Measurements from ENCODE around the gene ITGAV. TPM values are rescaled to one million over a fixed set of nuclear protein-coding genes. Genes with fewer than 3 reads are reported as not detected.
"Not testable (repeated sequence)": the region's sequence is repeated elsewhere in the genome, so short reads cannot be mapped to it uniquely, and the experiment has no call there.

ITGAV gene
- polyA plus RNA-seq (2013, experiment 1 of 2; ENCODE audit: insufficient read length) = 188 TPM
- 211 TPM for polyA plus RNA-seq (2013, experiment 2 of 2; ENCODE audit: insufficient read length)

DNA sequence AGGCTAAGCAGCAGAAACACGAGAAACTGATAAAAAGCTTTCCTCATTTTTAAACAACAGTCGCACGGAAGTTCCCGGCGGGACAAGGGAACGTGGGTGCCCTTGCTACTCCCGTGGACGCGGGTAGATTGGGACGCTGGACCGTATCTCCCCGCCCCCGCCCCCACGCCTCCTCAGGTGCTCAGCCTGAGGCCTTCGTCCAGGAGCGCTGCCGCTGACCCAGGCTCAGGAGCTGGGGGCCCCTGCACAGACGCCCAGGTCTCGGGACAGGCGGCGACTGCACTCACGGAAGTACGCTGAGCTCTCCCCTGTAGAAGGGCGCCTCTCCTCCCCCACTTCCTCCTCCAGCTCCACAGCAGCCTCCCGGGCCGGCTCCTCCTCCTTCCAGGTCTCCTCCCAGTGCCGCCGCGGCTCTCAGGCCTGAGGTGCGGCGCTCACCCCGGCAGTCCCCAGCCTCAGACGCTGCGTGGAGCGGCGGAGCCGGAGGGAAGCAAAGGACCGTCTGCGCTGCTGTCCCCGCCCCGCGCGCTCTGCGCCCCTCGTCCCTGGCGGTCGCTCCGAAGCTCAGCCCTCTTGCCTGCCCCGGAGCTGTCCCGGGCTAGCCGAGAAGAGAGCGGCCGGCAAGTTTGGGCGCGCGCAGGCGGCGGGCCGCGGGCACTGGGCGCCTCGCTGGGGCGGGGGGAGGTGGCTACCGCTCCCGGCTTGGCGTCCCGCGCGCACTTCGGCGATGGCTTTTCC, at the start of gene ITGAV:
Gene ITGAV, plus strand, starts transcription at position 445 of the 738 bp plus-strand sequence. Its CDS starts 283 bp downstream, at position 728.
- peak; percentile 93 for DNase-seq

- DNase-seq = peak; percentile 78
These were observed 48.9 kb upstream of the ITGAV start for GRCh38 chr2:186540941-186541340.

- no peak for DNase-seq
These were observed 47.9 kb upstream of the ITGAV start for GRCh38 chr2:186542002-186542401.

DNA sequence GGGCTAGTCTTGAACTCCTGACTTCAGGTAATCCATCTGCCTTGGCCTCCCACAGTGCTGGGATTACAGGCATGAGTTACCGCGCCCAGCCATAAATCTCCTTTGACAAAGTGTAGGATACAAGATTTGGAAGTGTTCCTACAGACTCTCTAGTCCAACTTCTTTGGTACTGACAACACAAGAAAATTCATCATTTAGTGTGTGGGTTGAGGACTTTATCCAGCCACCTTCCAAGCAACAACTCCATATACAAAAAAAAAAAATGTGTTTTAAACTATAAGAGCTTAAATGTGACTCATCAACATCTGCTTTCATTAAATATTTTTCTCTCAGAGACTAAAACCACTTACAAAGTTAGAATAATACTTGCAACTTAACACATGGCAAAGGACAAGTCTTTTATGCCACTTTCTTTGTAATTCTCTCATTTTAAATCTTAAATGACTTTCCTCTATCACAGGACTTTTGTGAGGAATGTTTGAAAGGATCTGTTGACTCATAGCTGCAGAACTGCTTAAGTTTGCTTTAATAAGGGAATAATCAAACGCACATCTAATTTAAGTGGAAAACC, 46.2 kb upstream of the ITGAV start:
- peak; percentile 82 for DNase-seq

DNA sequence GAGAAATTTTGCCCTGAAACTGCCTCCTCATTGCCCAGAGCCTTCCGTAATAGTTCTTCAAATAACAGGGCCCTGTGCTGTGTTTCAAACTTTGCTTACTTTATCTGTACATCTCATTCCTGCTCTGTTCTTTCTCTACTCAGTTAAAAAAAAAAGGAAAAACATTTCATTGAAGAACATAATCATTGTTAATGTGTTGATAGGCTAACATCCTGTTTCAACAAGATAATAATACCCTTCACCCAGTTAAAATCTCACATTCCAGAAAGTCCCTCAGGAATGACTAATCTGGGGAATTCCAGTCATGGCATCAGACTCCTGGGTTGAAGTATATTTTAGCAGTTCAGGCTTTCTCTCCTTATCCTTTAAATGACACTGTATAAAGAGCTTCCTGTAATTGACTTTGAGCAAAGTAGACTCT, 45.6 kb upstream of the ITGAV start:
- DNase-seq = peak; percentile 92

DNA sequence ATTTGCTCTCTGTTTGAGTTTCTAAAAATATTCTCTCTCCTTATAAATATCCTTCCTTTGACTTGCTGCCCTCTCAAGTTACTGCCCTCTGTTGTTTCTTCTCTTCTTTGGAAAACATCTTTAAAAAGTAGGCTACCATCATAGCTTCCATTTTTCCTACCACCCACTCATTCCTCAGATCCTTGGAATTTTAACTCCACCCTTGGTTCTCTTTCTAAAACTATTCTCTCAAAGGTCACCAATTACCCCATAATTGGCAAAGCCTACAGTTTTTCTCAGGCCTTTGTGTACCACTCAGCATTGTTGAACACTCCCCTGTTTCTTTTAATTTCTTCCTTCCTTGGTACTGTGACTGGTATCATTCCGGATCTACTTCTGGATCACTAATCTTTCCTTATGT, 43.0 kb upstream of the ITGAV start:
- DNase-seq = peak; percentile 58

- DNase-seq = peak; percentile 89
These were observed 38.4 kb upstream of the ITGAV start for GRCh38 chr2:186551323-186552050.

DNA sequence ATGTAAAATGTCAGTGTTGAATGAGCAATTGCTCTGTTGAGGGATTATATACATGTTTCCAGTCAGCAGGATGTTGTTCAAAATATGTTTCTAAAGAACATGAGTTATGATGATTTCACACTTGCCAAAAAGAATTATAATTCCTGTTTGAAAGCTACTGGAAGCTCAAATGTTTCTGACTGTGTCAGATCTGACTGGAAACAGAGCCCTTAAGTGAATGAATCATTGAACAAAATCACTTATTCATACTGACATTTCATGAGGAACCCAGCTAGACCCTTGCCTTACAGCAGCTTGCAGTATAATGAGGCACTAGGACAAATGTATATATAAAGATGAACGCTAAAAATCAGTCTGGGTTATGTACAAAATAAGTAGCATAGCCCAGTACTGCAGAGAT, 35.4 kb upstream of the ITGAV start:
- DNase-seq = peak; percentile 42

GRCh38 chr2:186554850-186555671, 34.8 kb upstream of the ITGAV start:
- no peak for DNase-seq

- peak; percentile 44 for DNase-seq
These were observed 31.2 kb upstream of the ITGAV start for GRCh38 chr2:186558512-186559276.

DNA sequence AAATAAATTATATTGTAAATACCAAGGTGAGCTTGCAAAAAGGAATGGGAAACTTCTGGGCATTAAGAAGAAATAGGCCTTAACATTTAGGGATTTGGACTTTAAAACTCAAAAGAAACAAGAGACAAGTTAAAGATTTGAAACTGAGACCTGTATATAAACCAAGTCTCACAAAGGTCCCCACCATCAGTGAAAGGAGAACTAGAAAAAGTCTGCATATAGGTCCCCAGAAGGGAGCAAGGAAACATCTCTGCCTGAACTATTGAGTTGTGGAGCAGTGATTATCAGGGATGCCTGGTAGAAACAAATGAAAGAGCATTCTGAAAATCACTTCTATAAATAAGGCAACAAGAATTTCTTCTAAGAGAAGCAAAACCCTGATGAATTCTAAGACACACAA, 30.5 kb upstream of the ITGAV start:
- DNase-seq = no peak

GRCh38 chr2:186559848-186560247, 30.0 kb upstream of the ITGAV start:
- DNase-seq = no peak

DNA sequence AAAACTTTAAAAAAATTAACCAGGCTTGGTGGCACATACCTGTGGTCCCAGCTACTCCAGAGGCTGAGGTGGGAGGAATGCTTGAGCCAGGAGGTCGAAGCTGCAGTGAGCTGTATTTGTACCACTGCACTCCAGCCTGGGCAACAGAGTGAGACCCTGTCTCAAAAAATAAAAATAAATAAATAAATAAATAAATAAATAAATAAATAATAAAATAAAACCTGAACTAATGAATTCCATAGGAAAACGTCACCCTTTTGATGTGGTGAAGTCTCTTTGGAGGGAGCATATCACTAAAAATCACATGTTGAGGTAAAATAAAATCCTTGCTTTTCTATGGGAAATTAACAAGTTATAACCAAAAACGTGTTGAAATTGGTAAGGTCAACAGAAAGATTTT, 29.6 kb upstream of the ITGAV start:
- no peak for DNase-seq

DNA sequence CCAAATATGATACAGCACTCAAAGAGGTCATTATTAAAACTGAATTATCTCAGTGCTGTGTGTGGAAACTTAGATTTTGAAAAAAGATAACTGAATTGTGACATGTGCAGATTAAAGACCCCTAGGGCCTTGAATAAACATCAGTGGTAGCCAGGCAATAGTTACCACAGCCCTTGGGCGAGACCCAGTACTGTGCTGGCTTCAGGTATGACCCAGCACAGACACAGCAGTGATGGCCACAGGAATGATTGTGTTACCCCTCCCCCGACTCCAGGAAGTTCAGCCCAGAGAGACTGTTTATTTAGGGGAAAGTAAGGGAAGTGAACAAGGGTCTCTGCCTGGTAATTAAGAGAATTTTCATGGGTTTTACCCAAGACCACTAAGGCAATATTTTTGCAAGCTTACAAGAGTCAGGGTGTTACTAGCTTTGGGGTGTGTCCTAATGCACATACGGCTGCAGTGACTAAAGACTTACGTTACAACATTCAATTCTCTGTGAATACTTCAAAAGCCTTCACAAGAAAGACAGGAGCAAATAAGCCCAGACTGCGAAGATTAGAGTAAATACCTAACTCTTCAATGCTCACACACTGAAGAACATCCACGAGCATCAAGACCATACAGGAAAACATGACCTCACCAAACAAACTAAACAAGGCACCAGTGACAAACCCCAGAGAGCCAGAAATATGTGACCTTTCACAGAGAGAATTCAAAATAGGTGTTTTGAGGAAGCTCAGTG, 28.2 kb upstream of the ITGAV start:
- DNase-seq = no peak

DNA sequence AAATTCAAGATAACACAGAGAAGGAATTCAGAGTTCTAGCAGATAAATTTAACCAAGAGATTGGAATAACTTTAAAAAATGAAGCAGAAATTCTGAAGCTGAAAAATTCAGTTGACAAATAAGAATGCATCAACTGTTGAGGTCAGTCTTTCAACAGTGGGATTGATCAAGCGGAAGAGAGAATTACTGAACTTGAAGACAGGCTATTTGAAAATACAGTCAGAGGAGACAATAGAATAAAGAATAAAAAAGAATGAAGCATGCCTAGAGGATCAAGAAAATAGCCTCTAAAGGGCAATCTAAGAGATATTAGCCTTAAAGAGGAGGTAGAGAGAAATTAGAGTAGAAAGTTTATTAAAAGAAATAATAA, 27.7 kb upstream of the ITGAV start:
- DNase-seq = no peak

DNA sequence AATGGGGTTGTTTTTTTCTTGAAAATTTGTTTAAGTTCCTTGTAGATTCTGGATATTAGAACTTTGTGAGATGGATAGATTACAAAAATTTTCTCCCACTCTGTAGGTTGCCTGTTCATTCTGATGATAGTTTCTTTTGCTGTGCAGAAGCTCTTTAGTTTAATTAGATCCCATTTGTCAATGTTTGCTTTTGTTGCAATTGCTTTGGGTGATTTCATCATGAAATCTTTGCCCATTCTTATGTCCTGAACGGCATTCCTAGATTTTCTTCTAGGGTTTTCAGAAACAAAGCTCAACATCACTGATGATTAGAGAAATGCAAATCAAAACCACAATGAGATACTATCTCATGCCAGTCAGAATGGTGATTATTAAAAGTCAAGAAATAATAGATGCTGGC, 21.3 kb upstream of the ITGAV start:
- DNase-seq = not testable (repeated sequence)

DNA sequence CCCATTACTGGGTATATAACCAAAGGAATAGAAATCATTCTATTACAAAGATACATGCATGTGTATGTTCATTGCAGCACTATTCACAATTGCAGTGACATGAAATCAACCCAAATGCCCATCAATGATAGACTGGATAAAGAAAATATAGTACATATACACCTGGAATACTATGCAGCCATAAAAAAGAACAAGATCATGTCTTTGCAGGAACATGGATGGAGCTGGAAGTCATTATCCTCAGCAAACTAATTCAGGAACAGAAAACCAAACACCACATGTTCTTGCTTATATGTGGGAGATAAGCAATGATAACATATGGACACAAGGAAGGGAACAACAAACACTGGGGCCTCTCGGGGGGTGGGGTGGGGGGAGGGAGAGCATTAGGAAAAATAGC, 20.7 kb upstream of the ITGAV start:
- DNase-seq = not testable (repeated sequence)

DNA sequence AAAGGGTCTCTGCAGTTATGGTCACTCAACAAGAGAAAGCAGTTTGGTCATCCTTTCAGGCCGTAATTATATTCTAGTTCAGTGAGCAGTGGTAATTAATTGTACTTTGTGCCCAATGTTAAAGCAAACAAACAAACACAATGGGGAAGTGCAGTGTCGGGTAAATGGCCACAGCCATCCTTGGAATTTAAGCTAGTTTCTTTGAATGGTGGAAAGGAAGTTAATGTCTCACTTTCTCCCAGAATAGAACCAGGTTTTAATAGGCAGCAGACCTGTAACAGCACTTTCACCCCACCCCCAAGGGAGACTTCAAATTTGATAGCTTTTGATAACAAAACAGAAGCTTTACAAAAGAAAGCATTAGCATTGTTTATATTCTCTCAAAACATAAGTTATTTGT, 20.0 kb upstream of the ITGAV start:
- DNase-seq = no peak

GRCh38 chr2:186570604-186571003, 19.3 kb upstream of the ITGAV start:
- DNase-seq = peak; percentile 51

DNA sequence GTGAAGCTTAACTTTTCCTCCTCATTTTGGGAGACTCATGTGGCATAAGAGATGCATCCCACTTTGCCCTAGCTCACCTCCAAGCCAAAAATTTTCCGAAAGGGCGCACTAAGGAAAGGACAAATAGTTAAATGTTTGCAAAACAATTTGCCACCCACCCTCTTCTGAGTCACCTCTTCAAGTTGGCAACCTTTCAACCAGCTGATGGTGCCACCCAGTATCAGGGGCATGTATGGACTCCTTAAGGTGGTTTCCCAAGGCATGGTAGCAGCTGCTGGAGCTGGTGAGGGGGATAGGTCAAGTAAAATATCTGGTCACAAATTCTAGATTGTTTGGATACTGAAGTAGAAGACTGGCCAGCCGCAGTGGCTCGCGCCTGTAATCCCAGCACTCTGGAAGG, 17.2 kb upstream of the ITGAV start:
- DNase-seq = no peak

DNA sequence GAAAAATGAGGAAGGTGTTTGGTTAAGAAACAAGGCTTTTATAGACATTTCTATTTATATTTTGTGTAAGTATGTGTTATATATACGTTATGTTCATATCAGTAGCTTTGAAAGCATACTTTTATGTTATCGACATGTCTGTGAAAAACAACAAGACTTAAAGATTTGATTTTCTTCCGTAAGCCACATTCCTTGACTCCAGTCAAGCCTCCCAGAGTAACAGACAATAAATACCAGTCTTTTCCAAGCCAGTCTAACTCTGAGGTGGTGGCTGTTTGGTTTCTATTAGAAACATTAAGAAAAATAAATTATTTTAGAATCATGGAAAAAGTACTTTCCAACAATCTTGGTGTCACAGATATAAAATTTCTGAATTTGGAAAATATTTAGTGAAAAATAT, 16.3 kb upstream of the ITGAV start:
- no peak for DNase-seq

All from fibroblast of skin of scalp (primary cell).